GM12892 (cell line): ENCODE results near the gene TTLL5.

ENCODE experiments used
- POLR2A ChIP-seq: IDR thresholded peaks from 2 replicates; pipeline ENCODE4 v1.6.1; 2011; ENCODE audit warnings: low read depth, low read length, control low read depth
- TAF1 ChIP-seq: IDR thresholded peaks from 2 replicates; pipeline ENCODE4 v1.6.1; 2011; ENCODE audit warnings: low read depth, mild to moderate bottlenecking, control low read depth, low read length, borderline replicate concordance

GRCh38 chr14:75881994-75882393 lies 220.9 kb downstream of the TTLL5 start:
- TF ChIP-seq POLR2A (no peak), TAF1 (no peak)
